Neuronal stem cell (in vitro differentiated cells): ENCODE measurements around the gene VPS36.
A peak's percentile ranks its signal among the peaks of the same experiment; 100 is the strongest.

Experiments used
- DNase-seq: peaks from one replicate; pipeline ENCODE4 v3.0.0-alpha.2; 2013; ENCODE audit warnings: low spot score
- H2AFZ ChIP-seq: one replicate; pipeline ENCODE4 v1.6.1; 2013; ENCODE audit warnings: mild to moderate bottlenecking, low read length, inconsistent platforms
- H2AK5ac ChIP-seq: 2 replicates; pipeline ENCODE4 v1.6.1; 2013; ENCODE audit warnings: low read depth, mild to moderate bottlenecking, inconsistent platforms, low read length, moderate library complexity, mixed read lengths
- H2BK120ac ChIP-seq: 2 replicates; pipeline ENCODE4 v1.6.1; 2013; ENCODE audit warnings: low read depth, mild to moderate bottlenecking, inconsistent platforms, low read length, moderate library complexity, mixed read lengths
- H2BK12ac ChIP-seq: one replicate; pipeline ENCODE4 v1.6.1; 2013; ENCODE audit warnings: low read length, inconsistent platforms
- H2BK15ac ChIP-seq: 2 replicates; pipeline ENCODE4 v1.6.1; 2013; ENCODE audit warnings: mild to moderate bottlenecking, low read length, inconsistent platforms, mixed read lengths
- H2BK5ac ChIP-seq: one replicate; pipeline ENCODE4 v1.6.1; 2013; ENCODE audit warnings: inconsistent platforms, mild to moderate bottlenecking, low read length, moderate library complexity
- H3K14ac ChIP-seq: one replicate; pipeline ENCODE4 v1.6.1; 2013; ENCODE audit warnings: low read length, inconsistent platforms
- H3K18ac ChIP-seq: 2 replicates; pipeline ENCODE4 v1.6.1; 2013; ENCODE audit warnings: low read length, inconsistent platforms
- H3K23ac ChIP-seq: 2 replicates; pipeline ENCODE4 v1.6.1; 2013; ENCODE audit warnings: low read depth, mild to moderate bottlenecking, mixed read lengths, low read length, inconsistent platforms; ENCODE audit not compliant: poor library complexity
- H3K27ac ChIP-seq: replicated peaks from 3 replicates; pipeline ENCODE4 v1.5.1; 2013; ENCODE audit warnings: low read length, inconsistent platforms
- H3K27me3 ChIP-seq, 3 experiments: 2 replicates each; pipeline ENCODE4 v1.6.1; 2013; ENCODE audit warnings: low read length in 3 of 3, mild to moderate bottlenecking in 2 of 3, inconsistent platforms in 1 of 3, low read depth in 1 of 3, mixed read lengths in 1 of 3, moderate library complexity in 1 of 3; ENCODE audit not compliant: control insufficient read depth in 3 of 3, insufficient read depth in 3 of 3
- H3K36me3 ChIP-seq, 2 donors: replicated peaks in 1 of 2; 2 replicates each; pipeline ENCODE4 v1.6.1; 2013; ENCODE audit warnings: low read length in 2 of 2; ENCODE audit not compliant: control insufficient read depth in 2 of 2, insufficient read depth in 2 of 2
- H3K4ac ChIP-seq: 2 replicates; pipeline ENCODE4 v1.6.1; 2013; ENCODE audit warnings: inconsistent platforms, mild to moderate bottlenecking, low read length, moderate library complexity
- H3K4me1 ChIP-seq, 2 donors: 1 replicate in 1 of 2; 2 replicates in 1 of 2; pipeline ENCODE4 v1.6.1; 2013; ENCODE audit warnings: low read length in 2 of 2, low read depth in 1 of 2; ENCODE audit not compliant: control insufficient read depth in 2 of 2, insufficient read depth in 1 of 2
- H3K4me2 ChIP-seq: one replicate; pipeline ENCODE4 v1.6.1; 2013; ENCODE audit warnings: mild to moderate bottlenecking, low read length, inconsistent platforms; ENCODE audit not compliant: insufficient read depth, poor library complexity, severe bottlenecking
- H3K4me3 ChIP-seq, 2 donors: 2 replicates each; pipeline ENCODE4 v1.5.1; 2013; ENCODE audit warnings: low read length in 2 of 2, mild to moderate bottlenecking in 2 of 2, inconsistent platforms in 1 of 2, moderate library complexity in 1 of 2
- H3K79me1 ChIP-seq: one replicate; pipeline ENCODE4 v1.6.1; 2013; ENCODE audit warnings: low read depth, mild to moderate bottlenecking, inconsistent platforms, low read length, moderate library complexity
- H3K9ac ChIP-seq: one replicate; pipeline ENCODE4 v1.6.1; 2013; ENCODE audit warnings: mild to moderate bottlenecking, low read depth, low read length, inconsistent platforms; ENCODE audit not compliant: poor library complexity
- H3K9me3 ChIP-seq, 2 donors: replicated peaks in 1 of 2; 2 replicates each; pipeline versions ENCODE3 to v1.6.1; 2013; ENCODE audit warnings: low read length in 2 of 2, mild to moderate bottlenecking in 2 of 2, inconsistent platforms in 1 of 2, low read depth in 1 of 2, mixed read lengths in 1 of 2, moderate library complexity in 1 of 2; ENCODE audit not compliant: control insufficient read depth in 2 of 2, insufficient read depth in 1 of 2
- H4K8ac ChIP-seq: one replicate; pipeline ENCODE4 v1.6.1; 2013; ENCODE audit warnings: low read depth, mild to moderate bottlenecking, inconsistent platforms, low read length, moderate library complexity
- H4K91ac ChIP-seq: one replicate; pipeline ENCODE4 v1.6.1; 2013; ENCODE audit warnings: low read length, low read depth, mild to moderate bottlenecking, inconsistent platforms; ENCODE audit not compliant: poor library complexity
- WGBS, 2 donors: extraction: QIAGEN DNeasy Blood & Tissue Kit; methylation state at CpG; one replicate each; pipeline ENCODE4 v1.1.7; 2013; ENCODE audit warnings: missing lambda C conversion rate in 2 of 2, mixed read lengths in 1 of 2; ENCODE audit not compliant: insufficient read length in 2 of 2, insufficient replicate concordance in 1 of 2; ENCODE audit errors: extremely low coverage in 2 of 2; 5-methylcytosine and 5-hydroxymethylcytosine counted together

VPS36 gene

GRCh38 chr13:52385870-52386269 is 64.6 kb downstream of the VPS36 start:
- H4K8ac ChIP-seq: no peak overlapping the region
- no peak overlapping the region for H3K14ac ChIP-seq
- H3K23ac ChIP-seq: no peak overlapping the region
- no peaks in the 10 kb centered on the region for H3K9me3 ChIP-seq
- H3K27me3 ChIP-seq: peaks cover 0 to 16% (median 0%) of the 10 kb centered on the region in 3 experiments
- DNase-seq: no peak
- H3K4me1 ChIP-seq: no peaks in the 10 kb centered on the region
- no peaks in the 10 kb centered on the region for H3K36me3 ChIP-seq
- H3K4me2 ChIP-seq: no peak overlapping the region
- H2BK5ac ChIP-seq: no peak overlapping the region
- H3K4ac ChIP-seq: no peak overlapping the region
- no peak overlapping the region for H4K91ac ChIP-seq
- H2AK5ac ChIP-seq: no peak overlapping the region
- no peak overlapping the region for H2AFZ ChIP-seq
- H2BK15ac ChIP-seq: no peak overlapping the region
- H3K79me1 ChIP-seq: no peaks in the 10 kb centered on the region
- H3K27ac ChIP-seq: no peak overlapping the region
- no peak overlapping the region for H2BK120ac ChIP-seq
- H3K4me3 ChIP-seq: no peak overlapping the region
- H3K18ac ChIP-seq: no peak overlapping the region
- H2BK12ac ChIP-seq: no peak overlapping the region
- H3K9ac ChIP-seq: no peak overlapping the region
- no CpG with 5 or more reads among the region's 4 CpGs for WGBS, 2 donors

- DNase-seq: no peak
- WGBS, 2 donors: no CpG with 5 or more reads among the region's 1 CpG
Measured at GRCh38 chr13:52383366-52383765, 67.1 kb downstream of the VPS36 start.

GRCh38 chr13:52378312-52378711 is 72.1 kb downstream of the VPS36 start:
- DNase-seq: no peak
- Histone ChIP-seq H2AFZ (no peak overlapping the region), H3K27ac (no peak overlapping the region), H3K79me1 (no peaks in the 10 kb centered on the region), H2BK15ac (no peak overlapping the region), H3K4me2 (no peak overlapping the region), H2BK5ac (peak overlapping the region; percentile 53), H3K27me3 (peaks cover 0 to 13% (median 0%) of the 10 kb centered on the region in 3 experiments), H3K36me3 (no peaks in the 10 kb centered on the region), H3K18ac (peak overlapping the region; percentile 70), H3K23ac (no peak overlapping the region), H3K9me3 (no peaks in the 10 kb centered on the region), H3K9ac (no peak overlapping the region), H3K4me1 (no peaks in the 10 kb centered on the region), H4K8ac (peak overlapping the region; percentile 72), H2BK120ac (no peak overlapping the region), H3K4me3 (no peak overlapping the region), H3K4ac (no peak overlapping the region), H2BK12ac (no peak overlapping the region), H4K91ac (no peak overlapping the region), H3K14ac (peak overlapping the region; percentile 49), H2AK5ac (peak overlapping the region; percentile 94)
- WGBS, 2 donors: no CpG with 5 or more reads among the region's 22 CpGs

More at GRCh38 chr13:52383366-52383765, 67.1 kb downstream of the VPS36 start:
- no peak overlapping the region for H2AK5ac ChIP-seq
- no peak overlapping the region for H4K8ac ChIP-seq
- H3K36me3 ChIP-seq: no peaks in the 10 kb centered on the region
- H3K9ac ChIP-seq: no peak overlapping the region
- H2BK12ac ChIP-seq: no peak overlapping the region
- no peaks in the 10 kb centered on the region for H3K4me1 ChIP-seq
- H3K4ac ChIP-seq: no peak overlapping the region
- no peaks in the 10 kb centered on the region for H3K79me1 ChIP-seq
- H3K9me3 ChIP-seq: no peaks in the 10 kb centered on the region
- no peak overlapping the region for H3K4me2 ChIP-seq
- H2BK120ac ChIP-seq: no peak overlapping the region
- no peak overlapping the region for H3K18ac ChIP-seq
- H2AFZ ChIP-seq: no peak overlapping the region
- no peak overlapping the region for H3K4me3 ChIP-seq
- no peak overlapping the region for H4K91ac ChIP-seq
- peaks cover 0 to 16% (median 0%) of the 10 kb centered on the region in 3 experiments for H3K27me3 ChIP-seq
- no peak overlapping the region for H3K27ac ChIP-seq
- H3K23ac ChIP-seq: no peak overlapping the region
- no peak overlapping the region for H2BK5ac ChIP-seq
- no peak overlapping the region for H2BK15ac ChIP-seq
- no peak overlapping the region for H3K14ac ChIP-seq

- no peak overlapping the region for H2AFZ ChIP-seq
- H3K9ac ChIP-seq: no peak overlapping the region
- H3K18ac ChIP-seq: peak overlapping the region; percentile 76
- H3K27ac ChIP-seq: no peak overlapping the region
- H2BK12ac ChIP-seq: no peak overlapping the region
- no peak overlapping the region for H3K4me2 ChIP-seq
- H3K36me3 ChIP-seq: no peaks in the 10 kb centered on the region
- no peak for DNase-seq
- no peak overlapping the region for H3K4ac ChIP-seq
- no peak overlapping the region for H3K23ac ChIP-seq
- WGBS, 2 donors: no CpG with 5 or more reads among the region's 21 CpGs
- no peak overlapping the region for H3K4me3 ChIP-seq
- H2AK5ac ChIP-seq: peak overlapping the region; percentile 94
- no peaks in the 10 kb centered on the region for H3K4me1 ChIP-seq
- H2BK120ac ChIP-seq: no peak overlapping the region
- H3K79me1 ChIP-seq: no peaks in the 10 kb centered on the region
- peak overlapping the region; percentile 71 for H3K14ac ChIP-seq
- peak overlapping the region; percentile 53 for H2BK5ac ChIP-seq
- peaks cover 0 to 17% (median 0%) of the 10 kb centered on the region in 3 experiments for H3K27me3 ChIP-seq
- no peak overlapping the region for H4K91ac ChIP-seq
- no peaks in the 10 kb centered on the region for H3K9me3 ChIP-seq
- H2BK15ac ChIP-seq: no peak overlapping the region
- H4K8ac ChIP-seq: peak overlapping the region; percentile 82
Measured at GRCh38 chr13:52377898-52378297, 72.5 kb downstream of the VPS36 start.
